Measurements from ENCODE around the gene STAMBPL1.

DNA sequence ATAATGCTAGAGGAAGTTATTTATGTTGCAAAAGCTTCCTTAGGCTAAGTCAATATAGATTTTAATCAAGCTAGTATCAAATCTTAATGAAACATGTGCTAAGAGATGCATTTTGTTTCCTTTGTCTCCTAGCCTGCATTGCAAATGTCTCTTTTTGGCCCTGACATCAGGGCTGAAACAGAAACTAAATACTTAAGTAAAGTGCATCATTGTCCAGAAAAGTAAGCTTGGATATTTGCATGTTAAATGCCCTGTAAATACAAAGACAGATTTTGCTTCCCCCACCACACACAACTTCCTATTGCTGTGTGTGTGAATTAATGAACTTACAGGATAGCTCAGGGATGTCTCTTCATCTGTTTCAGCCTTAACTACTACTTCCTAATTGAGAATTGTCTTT lies 10.0 kb upstream of the STAMBPL1 start:
- TF ChIP-seq, protein P1, sequence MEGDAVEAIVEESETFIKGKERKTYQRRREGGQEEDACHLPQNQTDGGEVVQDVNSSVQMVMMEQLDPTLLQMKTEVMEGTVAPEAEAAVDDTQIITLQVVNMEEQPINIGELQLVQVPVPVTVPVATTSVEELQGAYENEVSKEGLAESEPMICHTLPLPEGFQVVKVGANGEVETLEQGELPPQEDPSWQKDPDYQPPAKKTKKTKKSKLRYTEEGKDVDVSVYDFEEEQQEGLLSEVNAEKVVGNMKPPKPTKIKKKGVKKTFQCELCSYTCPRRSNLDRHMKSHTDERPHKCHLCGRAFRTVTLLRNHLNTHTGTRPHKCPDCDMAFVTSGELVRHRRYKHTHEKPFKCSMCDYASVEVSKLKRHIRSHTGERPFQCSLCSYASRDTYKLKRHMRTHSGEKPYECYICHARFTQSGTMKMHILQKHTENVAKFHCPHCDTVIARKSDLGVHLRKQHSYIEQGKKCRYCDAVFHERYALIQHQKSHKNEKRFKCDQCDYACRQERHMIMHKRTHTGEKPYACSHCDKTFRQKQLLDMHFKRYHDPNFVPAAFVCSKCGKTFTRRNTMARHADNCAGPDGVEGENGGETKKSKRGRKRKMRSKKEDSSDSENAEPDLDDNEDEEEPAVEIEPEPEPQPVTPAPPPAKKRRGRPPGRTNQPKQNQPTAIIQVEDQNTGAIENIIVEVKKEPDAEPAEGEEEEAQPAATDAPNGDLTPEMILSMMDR (IDR thresholded peaks at IDR 0.05; ENCODE audit: low read depth, low read length, poor library complexity, severe bottlenecking), result no peak
- no peak for TF ChIP-seq EZH2phosphoT487 (IDR thresholded peaks at IDR 0.05; ENCODE audit: borderline replicate concordance, low read length)
